ENCODE data around the gene CALML5.

CALML5 gene

DNA sequence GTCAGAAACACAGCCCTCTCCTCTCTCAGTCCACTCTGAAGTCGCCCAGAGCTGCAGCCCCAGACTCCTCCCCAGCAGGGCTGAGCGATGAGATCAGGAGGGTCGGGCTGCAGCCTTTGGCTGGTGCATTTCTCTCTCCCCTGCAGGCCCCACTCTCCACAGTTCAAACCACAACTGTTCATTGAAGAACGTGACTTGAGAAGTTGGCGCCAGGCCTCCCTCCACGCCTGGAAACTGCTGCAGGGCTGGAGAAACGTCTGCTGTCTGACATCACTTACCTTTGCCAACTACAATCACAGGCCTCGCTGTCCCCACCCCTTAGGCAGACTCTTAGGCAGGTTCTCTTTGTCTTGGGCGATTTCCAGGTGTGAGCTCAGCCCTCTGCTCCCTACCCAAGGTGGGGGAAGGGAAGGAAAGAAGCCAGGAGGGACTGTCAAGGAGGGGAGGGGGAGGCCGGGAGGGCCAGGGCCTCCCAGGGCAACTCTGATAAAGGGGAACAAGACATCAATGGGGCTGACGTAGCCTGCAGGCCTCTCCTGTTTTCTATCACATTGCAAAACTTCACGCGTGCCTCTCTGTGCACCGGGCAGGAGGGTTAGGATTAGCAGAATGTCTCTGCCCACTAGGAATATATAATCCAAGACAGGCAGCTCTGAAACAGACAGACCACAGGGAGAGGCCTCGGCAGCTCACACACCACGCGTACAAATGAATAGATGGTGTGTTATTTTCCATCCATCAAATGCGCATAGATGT is 32.7 kb downstream of the CALML5 start:
- Histone ChIP-seq H3K9ac (ENCODE audit: low read length) (no peak overlapping the region), H3K4me2 (ENCODE audit: low read depth, low read length, poor library complexity, severe bottlenecking) (no peak overlapping the region), H3F3A (ENCODE audit: insufficient read depth) (no peaks in the 10 kb centered on the region), H2AFZ (ENCODE audit: low read depth, low read length, severe bottlenecking) (no peak overlapping the region), H3K4me3 (ENCODE audit: insufficient read depth, low read length, poor library complexity, severe bottlenecking) (no peak overlapping the region), H3K79me2 (ENCODE audit: insufficient read depth, low read length) (no peaks in the 10 kb centered on the region), H3K27me3 (ENCODE audit: low read length) (no peaks in the 10 kb centered on the region), H3K36me3 (ENCODE audit: low read length) (no peaks in the 10 kb centered on the region), H3K27ac (ENCODE audit: low read depth, low read length) (no peak overlapping the region), H3K9me2 (replicated peaks; ENCODE audit: insufficient read depth, low read length) (no peaks in the 10 kb centered on the region), H3K9me3 (ENCODE audit: insufficient read depth, low read length) (no peaks in the 10 kb centered on the region), H4K20me1 (ENCODE audit: low read depth, low read length) (no peaks in the 10 kb centered on the region)
- TF ChIP-seq, protein P1, sequence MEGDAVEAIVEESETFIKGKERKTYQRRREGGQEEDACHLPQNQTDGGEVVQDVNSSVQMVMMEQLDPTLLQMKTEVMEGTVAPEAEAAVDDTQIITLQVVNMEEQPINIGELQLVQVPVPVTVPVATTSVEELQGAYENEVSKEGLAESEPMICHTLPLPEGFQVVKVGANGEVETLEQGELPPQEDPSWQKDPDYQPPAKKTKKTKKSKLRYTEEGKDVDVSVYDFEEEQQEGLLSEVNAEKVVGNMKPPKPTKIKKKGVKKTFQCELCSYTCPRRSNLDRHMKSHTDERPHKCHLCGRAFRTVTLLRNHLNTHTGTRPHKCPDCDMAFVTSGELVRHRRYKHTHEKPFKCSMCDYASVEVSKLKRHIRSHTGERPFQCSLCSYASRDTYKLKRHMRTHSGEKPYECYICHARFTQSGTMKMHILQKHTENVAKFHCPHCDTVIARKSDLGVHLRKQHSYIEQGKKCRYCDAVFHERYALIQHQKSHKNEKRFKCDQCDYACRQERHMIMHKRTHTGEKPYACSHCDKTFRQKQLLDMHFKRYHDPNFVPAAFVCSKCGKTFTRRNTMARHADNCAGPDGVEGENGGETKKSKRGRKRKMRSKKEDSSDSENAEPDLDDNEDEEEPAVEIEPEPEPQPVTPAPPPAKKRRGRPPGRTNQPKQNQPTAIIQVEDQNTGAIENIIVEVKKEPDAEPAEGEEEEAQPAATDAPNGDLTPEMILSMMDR (IDR thresholded peaks at IDR 0.05; ENCODE audit: insufficient read depth, low read length, poor library complexity, severe bottlenecking), result no peak
- no peak for TF ChIP-seq EZH2phosphoT487 (conservative IDR thresholded peaks at IDR 0.05; ENCODE audit: low read length)

DNA sequence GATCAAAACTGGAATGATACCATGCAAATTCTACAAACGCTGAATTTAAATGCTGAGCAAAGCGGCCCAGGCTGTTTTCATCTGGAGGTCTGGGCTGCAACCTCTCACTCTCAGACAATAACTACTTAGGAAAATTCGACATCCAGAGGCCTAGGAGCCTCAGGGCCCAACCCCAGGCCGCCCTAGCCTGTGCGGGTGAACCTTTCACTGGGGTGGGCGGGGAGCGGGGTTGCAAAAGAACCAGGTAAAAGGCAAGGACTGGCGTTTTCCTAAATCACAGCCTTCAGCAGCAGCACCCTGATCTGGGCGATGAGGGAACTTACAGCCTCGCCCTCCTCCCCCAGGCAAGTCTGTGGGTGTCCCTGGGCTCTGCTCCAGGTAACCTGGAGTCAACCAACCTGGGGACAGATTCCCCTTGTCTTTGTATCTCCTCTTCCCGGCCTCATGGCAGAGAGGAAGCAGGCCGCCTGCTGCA is 33.4 kb downstream of the CALML5 start:
- Histone ChIP-seq H2AFZ (ENCODE audit: low read depth, low read length, severe bottlenecking) (no peak overlapping the region), H3K4me3 (ENCODE audit: insufficient read depth, low read length, poor library complexity, severe bottlenecking) (no peak overlapping the region), H3K9me2 (replicated peaks; ENCODE audit: insufficient read depth, low read length) (no peaks in the 10 kb centered on the region), H3K36me3 (ENCODE audit: low read length) (no peaks in the 10 kb centered on the region), H3K27me3 (ENCODE audit: low read length) (no peaks in the 10 kb centered on the region), H3K9me3 (ENCODE audit: insufficient read depth, low read length) (no peaks in the 10 kb centered on the region), H3K27ac (ENCODE audit: low read depth, low read length) (no peak overlapping the region), H3K79me2 (ENCODE audit: insufficient read depth, low read length) (no peaks in the 10 kb centered on the region), H3F3A (ENCODE audit: insufficient read depth) (no peaks in the 10 kb centered on the region), H3K9ac (ENCODE audit: low read length) (no peak overlapping the region), H3K4me2 (ENCODE audit: low read depth, low read length, poor library complexity, severe bottlenecking) (no peak overlapping the region), H4K20me1 (ENCODE audit: low read depth, low read length) (no peaks in the 10 kb centered on the region)
- no peak for TF ChIP-seq EZH2phosphoT487 (conservative IDR thresholded peaks at IDR 0.05; ENCODE audit: low read length)
- TF ChIP-seq, protein P1 (IDR thresholded peaks at IDR 0.05; ENCODE audit: insufficient read depth, low read length, poor library complexity, severe bottlenecking), result no peak

DNA sequence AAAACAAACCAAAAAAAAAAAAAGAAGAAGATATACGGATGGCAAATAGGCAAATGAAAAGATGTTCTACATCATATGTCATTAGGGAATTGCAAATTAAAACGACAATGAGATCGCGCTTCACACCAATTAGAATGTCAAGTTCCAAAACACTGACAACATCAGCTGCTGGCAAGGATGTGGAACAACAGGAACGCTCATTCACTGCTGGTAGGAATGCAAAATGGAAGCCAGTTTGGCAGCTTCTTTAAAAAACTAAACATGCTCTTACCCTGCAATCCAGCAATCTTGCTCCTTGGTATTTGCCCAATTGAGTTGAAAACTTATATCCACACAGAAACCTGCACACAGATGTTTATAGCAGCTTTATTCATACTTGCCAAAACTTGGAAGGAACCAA is 34.8 kb downstream of the CALML5 start:
- Histone ChIP-seq H4K20me1 (ENCODE audit: low read depth, low read length) (no peaks in the 10 kb centered on the region), H3K4me2 (ENCODE audit: low read depth, low read length, poor library complexity, severe bottlenecking) (no peak overlapping the region), H3K36me3 (ENCODE audit: low read length) (0 out of 2 replicates have a peak, but pooled peaks cover 6% of the 10 kb centered on the region), H2AFZ (ENCODE audit: low read depth, low read length, severe bottlenecking) (no peak overlapping the region), H3K9me2 (replicated peaks; ENCODE audit: insufficient read depth, low read length) (no peaks in the 10 kb centered on the region), H3K4me3 (ENCODE audit: insufficient read depth, low read length, poor library complexity, severe bottlenecking) (no peak overlapping the region), H3K27ac (ENCODE audit: low read depth, low read length) (no peak overlapping the region), H3K27me3 (ENCODE audit: low read length) (no peaks in the 10 kb centered on the region), H3K9ac (ENCODE audit: low read length) (no peak overlapping the region), H3K9me3 (ENCODE audit: insufficient read depth, low read length) (no peaks in the 10 kb centered on the region), H3K79me2 (ENCODE audit: insufficient read depth, low read length) (no peaks in the 10 kb centered on the region), H3F3A (ENCODE audit: insufficient read depth) (no peaks in the 10 kb centered on the region)
- TF ChIP-seq EZH2phosphoT487 (conservative IDR thresholded peaks at IDR 0.05; ENCODE audit: low read length), result no peak
- TF ChIP-seq, protein P1 (IDR thresholded peaks at IDR 0.05; ENCODE audit: insufficient read depth, low read length, poor library complexity, severe bottlenecking), result no peak
